GM11168 (cell line): ENCODE data around the gene CYBA.

Experiments
- in situ Hi-C: fragments of 300-500 bp; cut with MboI; formaldehyde crosslinking; loops from one replicate; pipeline ENCODE4 v1.12.0; 2022; ENCODE audit warnings: low sequenced_read_pairs; ENCODE audit not compliant: unreplicated experiment

CYBA gene

GRCh38 chr16:88647178-88648070, 3.4 kb downstream of the CYBA start:
- in situ Hi-C loops = no loop called here

- in situ Hi-C loops = no loop called here
Measured at GRCh38 chr16:88646345-88647034, 4.4 kb downstream of the CYBA start.

GRCh38 chr16:88645941-88646340, 4.9 kb downstream of the CYBA start:
- in situ Hi-C loops = no loop called here

GRCh38 chr16:88645455-88645854, 5.4 kb downstream of the CYBA start:
- in situ Hi-C loops = no loop called here

GRCh38 chr16:88643644-88643932, 7.3 kb downstream of the CYBA start:
- in situ Hi-C loops = no loop called here

GRCh38 chr16:88642881-88643643, 7.8 kb downstream of the CYBA start:
- in situ Hi-C loops = no loop called here

- in situ Hi-C loops = no loop called here
Measured at GRCh38 chr16:88640498-88641247, 10.2 kb downstream of the CYBA start.

GRCh38 chr16:88640039-88640495, 10.8 kb downstream of the CYBA start:
- in situ Hi-C loops = no loop called here

- in situ Hi-C loops = no loop called here
Measured at GRCh38 chr16:88639231-88640038, 11.4 kb downstream of the CYBA start.

- in situ Hi-C loops = no loop called here
Measured at GRCh38 chr16:88638323-88639230, 12.3 kb downstream of the CYBA start, which contains the start of gene IL17C. TSS of gene IL17C (plus strand) at chr16:88638572. CDS start at chr16:88638642, 70 bp downstream.

GRCh38 chr16:88636488-88637265, 14.2 kb downstream of the CYBA start:
- in situ Hi-C loops = no loop called here

- in situ Hi-C loops = no loop called here
Measured at GRCh38 chr16:88635671-88636319, 15.1 kb downstream of the CYBA start.

GRCh38 chr16:88634994-88635670, 15.7 kb downstream of the CYBA start:
- in situ Hi-C loops = no loop called here

- in situ Hi-C loops = no loop called here
Measured at GRCh38 chr16:88634141-88634993, 16.5 kb downstream of the CYBA start.

- in situ Hi-C loops = no loop called here
Measured at GRCh38 chr16:88633684-88634140, 17.1 kb downstream of the CYBA start.

- in situ Hi-C loops = no loop called here
Measured at GRCh38 chr16:88632587-88632930, 18.3 kb downstream of the CYBA start.
